HG03039 (cell line): ENCODE data around the gene SLC45A2.

Experiments used
- ATAC-seq: cut with Tn5 transposase; IDR thresholded peaks from one replicate; pipeline ENCODE4 v1.9.1; 2021; ENCODE audit warnings: mild to moderate bottlenecking, moderate library complexity; ENCODE audit not compliant: unreplicated experiment

Gene SLC45A2

DNA sequence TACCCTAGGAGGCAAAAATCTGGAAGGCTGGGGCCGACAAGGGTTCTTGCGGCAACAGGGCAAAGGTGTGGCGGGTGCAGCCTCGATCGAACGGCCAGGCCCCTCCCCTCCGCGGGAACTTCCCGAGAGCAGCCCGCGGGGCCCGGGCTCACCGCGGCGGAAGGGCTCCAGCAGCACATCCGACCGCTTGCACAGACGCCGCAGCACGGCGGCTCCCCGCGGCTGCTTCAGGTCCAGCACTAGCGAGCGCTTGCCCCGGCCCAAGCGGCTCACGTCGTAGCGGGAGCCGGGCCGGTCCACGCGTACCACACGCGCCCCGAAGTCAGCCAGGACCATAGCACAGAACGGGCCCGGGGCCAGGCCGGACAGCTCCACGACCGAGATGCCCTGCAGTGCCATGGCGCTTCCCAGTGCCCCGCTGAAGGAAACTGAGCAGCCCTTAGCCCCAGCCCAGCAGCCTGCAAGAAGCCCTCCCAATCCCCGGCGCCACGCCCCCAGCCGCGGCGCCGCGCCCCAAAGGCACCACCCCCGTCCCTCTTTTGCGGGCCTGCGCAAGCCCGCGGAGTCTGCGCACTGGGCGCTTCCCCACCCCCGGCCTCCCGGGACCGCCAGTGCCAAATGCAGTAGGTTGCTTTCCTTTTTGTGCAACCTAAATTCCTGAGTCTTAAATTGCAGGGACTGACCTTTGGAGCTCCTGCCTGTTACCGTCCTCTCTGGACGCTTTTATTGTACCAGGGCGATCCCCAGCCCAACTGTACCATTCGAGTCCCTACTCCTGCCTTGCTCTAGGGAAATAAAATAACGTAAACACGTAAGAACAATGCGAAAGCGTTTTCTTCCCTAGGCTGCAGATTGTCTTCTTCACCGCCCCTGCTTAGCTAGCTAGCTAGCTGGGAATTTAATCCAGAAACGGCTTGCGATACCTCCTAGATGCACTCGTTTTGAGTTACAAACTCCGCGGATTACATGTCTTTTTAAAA, 23.4 kb upstream of the SLC45A2 start, which contains the start of gene AMACR:
TSS of gene AMACR (minus strand) at position 430 of the 980 bp plus-strand sequence. CDS start at position 399, 31 bp downstream.
- peak; percentile 94 for ATAC-seq

DNA sequence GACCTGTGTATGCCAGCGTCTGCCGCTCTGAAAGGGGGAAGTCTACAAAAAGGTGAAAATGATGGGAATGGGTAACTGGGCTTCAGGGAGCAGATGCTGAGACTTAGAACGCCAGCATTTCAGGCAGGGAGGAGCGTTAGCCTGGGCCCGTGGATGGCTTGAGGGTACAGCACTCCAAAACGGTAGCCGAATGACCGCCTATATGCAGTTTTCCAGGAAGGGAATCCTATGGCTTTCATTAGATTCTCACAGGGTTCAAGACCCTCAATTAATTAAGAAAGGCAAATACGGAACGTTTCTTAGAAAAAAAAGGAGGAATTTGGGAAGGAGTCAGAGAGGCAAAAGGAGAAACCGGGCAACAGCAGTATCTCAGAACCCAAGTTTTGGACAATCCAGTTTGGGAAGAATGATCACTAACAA, 22.7 kb upstream of the SLC45A2 start:
- no peak for ATAC-seq

DNA sequence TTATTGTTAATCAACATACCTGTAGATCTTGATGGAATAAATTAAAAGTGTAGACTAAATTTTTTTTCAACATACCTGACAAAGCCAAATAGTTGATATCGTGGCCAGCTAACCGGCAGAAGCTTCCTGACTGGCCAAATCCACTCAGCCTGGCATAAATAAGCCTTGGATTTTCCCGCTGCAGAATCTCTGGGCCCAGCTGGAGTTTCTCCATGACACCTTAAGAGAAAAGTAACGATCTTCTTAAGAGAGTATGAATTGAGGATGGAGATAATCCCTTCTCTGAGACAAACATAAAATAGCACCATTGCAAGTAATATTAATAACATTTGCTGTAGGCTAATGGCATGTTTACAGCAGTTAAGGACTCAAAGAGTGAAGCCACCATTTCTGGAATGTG, 21.2 kb upstream of the SLC45A2 start:
- no peak for ATAC-seq

DNA sequence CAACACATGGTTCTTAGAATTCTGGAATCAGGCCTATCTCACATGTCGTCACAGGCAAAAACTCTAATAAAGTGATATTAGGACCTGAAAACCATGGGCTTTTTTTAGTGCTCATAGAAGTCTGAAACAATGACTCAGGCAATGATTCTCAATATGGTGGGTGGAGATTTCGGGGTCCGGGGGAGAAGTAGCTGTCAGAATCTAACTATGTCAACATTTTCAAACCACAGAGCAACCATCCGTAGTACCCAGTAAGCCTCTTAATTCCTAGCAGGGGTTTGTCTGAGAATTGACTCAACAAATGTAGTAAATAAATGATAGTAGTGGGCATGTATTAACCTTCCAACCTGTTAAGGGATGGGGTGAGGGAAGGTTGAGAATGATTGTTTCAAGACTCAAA, 20.7 kb upstream of the SLC45A2 start:
- no peak for ATAC-seq

DNA sequence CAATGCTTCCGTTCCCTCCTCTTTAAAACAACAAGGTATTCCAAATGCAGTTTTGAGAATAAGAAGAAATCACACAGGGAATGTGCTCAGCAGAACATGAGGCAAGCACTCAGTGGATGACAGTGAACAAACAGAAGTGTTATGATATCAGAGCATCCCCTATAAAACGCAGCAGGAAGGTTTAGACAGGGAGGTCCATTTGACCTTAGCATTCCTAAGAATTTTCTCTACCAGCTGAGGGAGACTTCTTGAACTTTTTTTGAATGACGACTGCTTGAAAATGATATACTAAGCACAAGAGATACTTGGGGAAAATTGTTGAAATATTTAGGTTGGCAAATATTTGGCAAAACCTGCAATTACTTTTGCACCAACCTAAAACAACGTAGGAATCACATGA, 19.4 kb upstream of the SLC45A2 start:
- ATAC-seq, result no peak

DNA sequence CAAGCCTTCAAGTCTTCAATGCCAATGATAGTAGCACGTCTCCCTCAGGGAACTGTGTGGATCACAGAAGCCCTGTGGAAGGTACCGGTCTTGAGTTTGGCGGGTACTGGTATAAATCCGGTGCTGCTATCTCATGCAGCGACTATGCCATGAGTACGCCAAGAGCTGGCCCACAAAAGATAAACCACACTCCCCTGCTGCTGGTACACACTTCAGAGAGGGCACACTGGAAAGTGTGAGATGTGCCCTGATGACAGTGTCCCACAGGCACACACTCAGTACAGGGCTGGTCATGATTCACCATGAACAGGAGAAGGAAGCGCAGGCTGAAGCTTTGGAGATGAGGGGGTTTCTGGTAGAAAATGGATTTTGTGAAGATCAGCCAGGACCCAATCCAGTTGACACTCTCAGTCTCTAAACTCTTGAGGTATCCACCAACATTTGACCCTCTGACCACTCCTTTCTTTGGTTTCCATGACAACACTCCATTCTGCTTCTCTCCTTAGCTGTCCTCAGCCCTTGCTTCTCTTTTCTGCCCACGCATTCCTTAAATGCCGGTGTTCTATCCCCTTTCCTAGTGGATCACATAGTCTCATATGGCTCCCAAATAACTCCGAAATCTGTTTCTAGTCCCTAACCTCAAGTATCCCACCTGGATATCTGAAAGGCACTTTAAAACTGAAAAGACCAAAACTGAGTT, 18.3 kb upstream of the SLC45A2 start:
- no peak for ATAC-seq

DNA sequence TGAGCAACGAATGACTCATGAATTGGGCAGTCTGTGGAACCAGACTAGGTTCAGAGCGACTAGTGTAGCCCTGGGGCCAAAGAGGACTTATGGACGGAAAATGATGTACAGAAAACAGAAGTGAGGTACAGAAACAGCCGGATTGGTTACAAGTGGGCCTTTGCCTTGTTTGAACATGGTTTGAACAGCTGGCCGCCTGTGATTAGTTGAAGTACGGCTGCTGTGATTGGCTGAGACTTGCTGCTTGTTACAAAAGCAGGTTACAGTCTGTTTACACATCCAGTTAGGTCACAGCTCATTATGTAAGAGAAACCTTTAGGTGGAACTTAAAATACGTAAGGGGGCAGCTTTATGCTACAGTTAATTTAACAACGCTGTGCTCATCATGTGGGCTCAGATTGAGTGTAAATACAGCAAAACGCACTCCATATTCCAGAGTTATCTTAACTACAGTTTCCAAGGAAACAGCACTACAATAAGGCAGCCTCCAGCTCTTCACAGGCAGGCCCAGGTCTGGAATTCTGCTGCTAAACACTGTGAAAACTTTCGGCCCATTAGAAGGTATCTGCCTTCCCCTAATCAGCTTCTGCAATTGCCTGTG, 16.8 kb upstream of the SLC45A2 start:
- no peak for ATAC-seq

DNA sequence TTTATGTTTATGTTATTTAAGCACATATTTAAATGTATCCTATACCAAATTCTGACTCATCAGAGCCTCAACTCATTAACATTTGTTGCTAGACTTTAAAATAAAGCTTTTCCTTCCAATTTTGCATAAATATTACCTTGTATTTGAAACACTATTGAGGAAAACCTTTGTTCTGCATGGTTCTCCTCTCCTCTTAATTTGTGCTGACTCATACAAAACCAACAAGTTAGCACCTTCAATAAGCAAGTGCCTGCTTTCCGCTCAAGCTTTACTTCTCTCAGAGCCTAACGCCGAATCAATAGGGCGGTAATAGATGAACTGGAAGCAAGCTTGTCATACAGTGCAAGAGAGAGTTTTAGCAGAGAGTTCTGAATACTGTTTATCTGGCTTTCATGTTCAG, 15.5 kb upstream of the SLC45A2 start:
- no peak for ATAC-seq

DNA sequence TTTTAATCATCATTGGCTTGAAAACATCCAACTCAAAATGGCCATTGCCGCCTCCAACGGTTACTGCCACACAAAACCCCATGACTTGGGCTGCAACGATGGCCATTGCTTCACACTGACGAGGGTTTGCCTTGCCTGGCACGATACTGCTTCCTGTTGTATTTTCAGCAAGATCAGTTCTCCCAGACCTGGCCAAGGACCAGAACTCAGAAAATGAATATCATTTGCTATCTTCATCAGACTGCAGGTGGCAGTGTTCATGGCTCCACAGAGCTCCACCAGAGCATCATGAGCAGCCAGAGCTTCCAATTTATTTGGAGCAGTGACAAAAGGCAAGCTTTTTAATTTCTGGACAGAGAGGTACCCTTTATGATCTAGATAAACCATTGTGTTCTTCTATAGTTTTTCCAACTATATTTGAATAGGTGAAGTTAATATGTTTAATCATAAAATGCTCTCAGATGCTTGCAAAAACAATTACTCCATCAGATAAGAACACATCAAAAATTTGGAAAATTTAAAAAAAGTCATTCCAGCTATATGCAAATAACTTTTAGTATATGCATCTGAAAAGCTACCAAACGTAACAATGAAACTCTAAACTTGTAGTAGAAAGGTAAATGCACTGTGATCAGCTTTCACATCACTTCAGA, 13.0 kb upstream of the SLC45A2 start:
- ATAC-seq, result peak; percentile 56

DNA sequence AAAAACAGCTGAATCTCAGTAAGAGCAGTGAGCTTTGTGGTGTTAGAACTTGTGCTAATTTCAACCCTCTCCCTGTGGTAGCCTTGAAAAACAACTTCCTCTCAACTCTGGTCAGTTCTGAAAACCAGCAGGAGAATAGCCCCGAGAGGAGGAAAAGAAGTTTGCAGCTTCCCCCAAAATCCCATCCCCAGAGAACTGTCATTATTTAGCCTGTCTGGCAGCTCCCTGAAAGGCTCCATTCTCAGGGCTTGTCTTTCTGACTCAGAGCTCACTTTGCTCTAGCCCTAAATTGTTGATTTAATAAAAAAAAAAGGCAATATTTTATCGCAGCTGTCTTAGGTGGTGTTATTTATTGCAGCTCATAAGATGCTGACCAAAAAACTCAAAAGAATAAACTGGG, 11.4 kb upstream of the SLC45A2 start:
- ATAC-seq, result no peak

DNA sequence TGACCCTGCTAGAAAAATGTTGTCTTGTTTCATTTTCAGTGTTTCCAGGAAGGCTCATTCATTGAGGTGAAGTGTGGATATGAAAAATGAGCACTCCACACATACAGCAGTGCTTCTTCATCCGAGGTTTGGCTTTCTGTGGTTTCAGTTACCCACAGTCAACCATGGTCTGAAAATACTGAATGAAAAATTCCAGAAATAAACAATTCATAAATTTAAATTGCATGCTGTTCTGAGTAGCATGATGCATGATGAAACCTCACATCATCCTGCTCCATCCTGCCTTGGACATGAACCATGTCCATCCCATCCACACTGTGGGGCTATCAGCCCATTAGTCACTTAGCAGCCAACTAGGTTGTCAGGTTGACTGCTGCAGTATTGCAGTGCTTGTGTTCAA, 10.4 kb upstream of the SLC45A2 start:
- no peak for ATAC-seq

DNA sequence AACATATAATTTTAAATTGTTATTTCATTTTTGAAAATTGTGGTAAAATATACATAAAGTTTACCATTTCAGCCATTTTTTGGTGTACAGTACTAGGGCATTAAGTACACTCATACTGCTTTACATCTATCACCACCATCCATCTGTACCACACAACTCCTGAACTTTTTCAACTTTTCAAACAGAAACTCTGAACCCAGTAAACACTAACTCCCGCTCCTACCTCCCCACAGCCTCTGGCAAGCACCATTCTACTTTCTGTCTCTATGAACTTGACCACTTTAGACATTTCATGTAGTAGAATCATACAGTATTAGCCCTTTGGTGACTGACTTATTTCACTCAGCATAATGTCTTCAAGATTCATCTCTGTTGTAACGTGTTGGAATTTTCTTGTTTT, 8.4 kb upstream of the SLC45A2 start:
- no peak for ATAC-seq

DNA sequence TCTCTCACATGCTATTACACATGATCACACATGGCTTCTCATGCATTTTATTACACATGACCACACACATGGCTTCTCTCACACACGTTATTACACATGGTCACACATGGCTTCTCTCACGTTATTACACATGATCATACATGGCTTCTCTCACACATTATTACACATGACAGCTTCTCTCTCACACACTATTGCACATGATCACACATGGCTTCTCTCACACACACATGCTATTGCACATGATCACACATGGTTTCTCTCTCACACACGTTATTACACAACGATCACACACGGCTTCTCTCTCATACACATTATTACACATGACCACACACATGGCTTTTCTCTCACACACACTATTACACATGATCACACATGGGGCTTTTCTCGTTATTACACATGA, 954 bp upstream of the SLC45A2 start:
- no peak for ATAC-seq

DNA sequence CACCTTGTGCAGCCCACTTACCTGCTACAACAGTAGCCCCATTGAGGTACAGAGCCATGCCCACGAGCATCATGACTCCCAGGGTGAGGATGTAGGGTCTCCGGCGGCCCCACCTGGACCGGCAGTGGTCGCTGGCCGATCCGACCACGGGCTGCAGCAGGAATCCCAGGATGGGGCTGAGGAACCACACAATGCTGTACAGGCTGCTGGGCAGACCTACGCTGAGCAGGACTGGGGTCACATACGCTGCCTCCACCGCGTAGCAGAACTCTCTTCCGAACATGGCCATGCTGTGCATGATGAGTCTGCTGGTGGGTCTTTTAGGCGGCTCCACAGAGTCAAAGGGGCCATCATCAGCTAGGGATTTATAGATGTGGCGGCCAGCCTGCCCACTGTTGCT, 315 bp downstream of the SLC45A2 start:
- ATAC-seq, result no peak

DNA sequence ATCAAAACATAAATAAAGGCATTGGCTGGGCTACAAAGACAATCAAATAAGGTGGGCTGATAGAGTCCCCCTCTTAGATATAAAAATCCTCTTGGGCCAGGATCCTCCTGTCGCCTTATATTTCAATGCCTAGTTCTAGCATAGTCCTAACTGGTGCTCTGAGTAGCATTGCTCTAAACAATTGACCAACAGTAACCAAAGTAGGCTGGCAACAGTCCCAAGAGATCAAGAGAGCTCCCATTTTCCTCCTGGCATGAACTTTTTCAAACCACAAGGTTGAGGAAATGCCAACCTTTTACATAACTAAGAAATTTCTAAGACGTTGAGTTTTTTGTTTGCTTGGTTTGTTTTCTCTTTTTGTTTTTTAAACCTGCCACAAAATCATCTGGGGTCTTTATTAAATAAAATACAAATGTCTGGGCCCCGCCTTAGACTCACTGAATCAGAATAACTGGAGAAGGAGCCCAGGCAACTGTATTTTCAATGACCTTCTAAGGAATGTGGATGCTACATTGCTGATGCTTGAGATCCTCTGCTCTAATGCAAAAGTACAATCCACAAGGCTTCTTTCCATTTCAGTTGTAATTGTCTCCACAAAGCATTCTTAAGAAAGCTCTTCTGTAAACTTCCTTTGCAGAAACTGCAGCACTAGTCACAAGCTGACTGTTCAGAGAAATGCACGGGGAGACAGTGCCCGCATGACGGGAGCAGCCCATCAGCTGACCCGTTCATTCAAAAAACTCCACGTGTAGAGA, 2.9 kb downstream of the SLC45A2 start:
- no peak for ATAC-seq

DNA sequence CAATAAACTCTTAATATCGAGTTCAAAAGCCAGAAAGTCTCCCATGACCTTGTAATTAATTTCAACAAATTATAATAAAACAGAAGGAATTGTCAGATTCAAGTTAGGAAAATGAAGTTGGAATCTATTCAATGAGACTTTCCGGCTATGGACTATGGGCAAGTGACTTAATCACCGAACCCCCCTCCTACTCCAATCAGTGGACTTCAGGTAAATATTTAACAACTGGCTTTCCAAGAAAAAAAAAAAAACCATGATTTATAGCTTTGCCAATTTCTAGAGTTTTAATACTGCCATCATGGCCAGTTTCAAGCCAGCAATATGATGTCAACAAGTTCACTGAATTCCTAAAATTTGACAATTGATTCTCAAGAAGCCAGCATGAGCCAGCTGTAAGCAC, 4.5 kb downstream of the SLC45A2 start:
- no peak for ATAC-seq

DNA sequence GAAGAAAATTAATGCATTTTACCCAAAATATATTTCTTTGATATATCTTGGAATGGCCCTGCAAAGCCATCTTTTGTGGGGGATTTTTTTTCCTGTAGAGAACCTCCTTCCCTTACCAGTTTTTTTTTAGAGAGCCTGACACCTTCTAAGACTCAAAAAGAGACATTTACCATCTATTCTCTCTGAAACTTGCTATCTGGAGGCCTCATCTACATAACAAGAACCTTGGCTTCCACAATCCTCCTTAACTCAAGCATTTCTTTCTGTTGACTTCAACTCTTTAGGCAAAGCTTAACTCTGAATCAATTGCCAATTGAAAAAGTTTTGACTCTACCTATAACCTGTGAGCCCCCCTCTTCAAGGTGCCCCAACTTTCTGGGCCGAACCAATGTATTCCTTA, 6.2 kb downstream of the SLC45A2 start:
- ATAC-seq, result no peak

DNA sequence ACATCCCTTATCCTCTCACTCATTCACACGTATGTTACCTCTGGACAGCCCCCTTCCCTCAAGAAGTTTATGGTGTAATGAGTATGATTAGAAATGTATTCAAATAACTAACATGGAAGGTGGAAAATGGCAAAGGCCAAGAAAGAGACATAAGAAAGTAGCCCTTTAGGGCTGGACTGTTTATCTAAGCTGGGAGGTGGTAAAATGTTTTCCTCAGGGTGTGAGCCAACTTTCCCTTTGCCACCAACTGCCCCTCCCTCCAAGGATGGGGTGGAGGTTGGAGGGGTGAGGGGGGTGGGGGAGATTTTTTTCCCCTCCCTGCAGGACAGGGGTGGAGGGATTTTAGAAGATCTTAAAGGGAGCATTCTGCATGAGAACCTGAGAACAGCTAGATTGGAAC, 8.2 kb downstream of the SLC45A2 start:
- ATAC-seq, result no peak

DNA sequence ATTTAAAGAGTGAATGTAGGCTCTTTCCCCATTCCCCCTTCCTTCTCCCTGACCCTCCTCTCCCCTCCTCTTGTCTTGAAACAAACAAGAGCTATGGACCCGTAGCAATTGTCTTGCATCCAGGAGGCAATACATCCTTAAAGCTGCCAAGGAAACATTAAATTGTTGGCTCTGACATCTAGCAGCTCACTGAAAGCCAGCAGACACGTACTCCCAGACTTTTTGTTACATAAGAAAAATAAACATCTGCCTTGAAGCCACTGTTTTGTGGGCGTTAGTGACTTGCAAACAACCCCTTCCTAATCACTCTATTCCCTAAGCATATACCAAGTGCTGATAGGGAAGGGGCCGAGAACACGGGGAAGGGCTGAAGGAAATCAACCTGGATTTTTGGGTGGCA, 8.6 kb downstream of the SLC45A2 start:
- no peak for ATAC-seq

DNA sequence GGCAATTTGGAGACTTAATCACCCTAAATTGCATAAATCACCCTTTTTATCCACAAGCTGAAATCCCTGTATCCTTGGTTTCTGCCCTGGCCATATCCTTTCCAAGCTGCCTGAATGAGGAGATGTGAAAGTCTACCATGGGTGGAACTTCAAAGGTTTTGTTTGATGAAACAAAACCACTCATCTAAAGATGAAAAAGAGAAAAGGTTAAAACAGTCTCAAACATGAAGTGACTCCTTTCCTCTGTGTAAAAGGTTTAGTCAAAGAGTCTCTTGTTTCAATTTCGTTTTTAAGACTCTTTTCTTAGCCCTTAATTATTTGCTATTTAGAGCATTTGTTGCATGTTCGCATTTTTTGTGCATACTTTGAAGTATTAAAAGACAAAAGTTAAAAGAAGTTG, 11.2 kb downstream of the SLC45A2 start:
- ATAC-seq, result no peak
